Measurements from ENCODE around the gene DIDO1. TPM values are rescaled to one million over a fixed set of nuclear protein-coding genes. Genes with fewer than 3 reads are reported as not detected.

Gene DIDO1
- total and polyA plus RNA-seq, 2 of the 13 experiments (the other 11 are each of a cell fraction or from before 2014, with no cell fraction given), result 75.0 to 75.1 TPM

DNA sequence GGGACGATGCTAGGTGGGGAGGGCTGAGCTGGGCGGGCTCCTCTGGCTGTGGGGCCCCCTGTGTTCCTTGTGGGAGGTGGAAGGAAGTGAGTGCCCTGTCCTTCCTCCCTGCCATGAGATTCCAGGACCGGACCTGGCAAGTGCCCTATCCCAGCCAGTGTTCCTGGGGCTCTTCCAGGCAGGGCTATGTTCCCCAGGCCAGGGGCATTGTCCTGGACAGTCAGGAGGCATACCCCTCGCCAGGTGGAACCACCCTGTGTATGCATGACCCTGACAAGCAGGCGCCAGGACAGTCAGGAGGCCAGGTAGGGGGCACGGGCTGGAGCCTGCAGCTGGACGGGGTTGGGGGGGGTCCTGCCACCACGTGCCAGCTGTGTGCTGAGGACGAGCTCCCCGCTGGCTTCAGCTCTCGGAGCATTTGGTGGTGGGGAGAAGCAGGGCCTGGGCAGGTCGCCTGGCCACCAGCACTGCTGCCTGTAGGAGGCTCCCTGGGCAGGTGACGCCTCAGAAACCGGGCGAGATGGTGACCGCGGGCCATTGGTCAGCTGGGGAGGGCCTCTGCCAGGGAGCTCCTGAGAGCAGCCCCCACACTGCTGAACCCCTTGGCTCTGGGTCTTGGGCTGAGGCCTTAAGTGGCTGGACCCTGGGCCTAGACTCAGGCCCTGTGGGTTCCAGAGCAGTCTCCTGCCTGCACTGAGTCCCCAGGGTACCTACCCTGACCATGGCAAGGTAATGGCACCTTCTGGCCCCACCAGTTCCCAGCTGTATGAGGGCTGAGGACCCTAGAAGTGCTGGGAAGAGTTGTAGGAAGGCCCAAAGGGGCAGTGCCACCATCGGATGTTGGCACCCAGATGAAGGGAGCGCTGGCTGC lies 26.9 kb upstream of the DIDO1 start (continued):
- TF ChIP-seq, protein P1, sequence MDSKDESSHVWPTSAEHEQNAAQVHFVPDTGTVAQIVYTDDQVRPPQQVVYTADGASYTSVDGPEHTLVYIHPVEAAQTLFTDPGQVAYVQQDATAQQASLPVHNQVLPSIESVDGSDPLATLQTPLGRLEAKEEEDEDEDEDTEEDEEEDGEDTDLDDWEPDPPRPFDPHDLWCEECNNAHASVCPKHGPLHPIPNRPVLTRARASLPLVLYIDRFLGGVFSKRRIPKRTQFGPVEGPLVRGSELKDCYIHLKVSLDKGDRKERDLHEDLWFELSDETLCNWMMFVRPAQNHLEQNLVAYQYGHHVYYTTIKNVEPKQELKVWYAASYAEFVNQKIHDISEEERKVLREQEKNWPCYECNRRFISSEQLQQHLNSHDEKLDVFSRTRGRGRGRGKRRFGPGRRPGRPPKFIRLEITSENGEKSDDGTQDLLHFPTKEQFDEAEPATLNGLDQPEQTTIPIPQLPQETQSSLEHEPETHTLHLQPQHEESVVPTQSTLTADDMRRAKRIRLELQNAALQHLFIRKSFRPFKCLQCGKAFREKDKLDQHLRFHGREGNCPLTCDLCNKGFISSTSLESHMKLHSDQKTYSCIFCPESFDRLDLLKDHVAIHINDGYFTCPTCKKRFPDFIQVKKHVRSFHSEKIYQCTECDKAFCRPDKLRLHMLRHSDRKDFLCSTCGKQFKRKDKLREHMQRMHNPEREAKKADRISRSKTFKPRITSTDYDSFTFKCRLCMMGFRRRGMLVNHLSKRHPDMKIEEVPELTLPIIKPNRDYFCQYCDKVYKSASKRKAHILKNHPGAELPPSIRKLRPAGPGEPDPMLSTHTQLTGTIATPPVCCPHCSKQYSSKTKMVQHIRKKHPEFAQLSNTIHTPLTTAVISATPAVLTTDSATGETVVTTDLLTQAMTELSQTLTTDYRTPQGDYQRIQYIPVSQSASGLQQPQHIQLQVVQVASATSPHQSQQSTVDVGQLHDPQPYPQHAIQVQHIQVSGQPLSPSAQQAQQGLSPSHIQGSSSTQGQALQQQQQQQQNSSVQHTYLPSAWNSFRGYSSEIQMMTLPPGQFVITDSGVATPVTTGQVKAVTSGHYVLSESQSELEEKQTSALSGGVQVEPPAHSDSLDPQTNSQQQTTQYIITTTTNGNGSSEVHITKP (CRISPR knock-in tag; IDR thresholded peaks at IDR 0.05; ENCODE audit: low read depth), result no peak; the same call in 1 of the 2 replicates
- TF ChIP-seq ZNF788 (CRISPR knock-in tag; IDR thresholded peaks at IDR 0.05; ENCODE audit: borderline replicate concordance), result peak; percentile 34
- TF ChIP-seq MYC (CRISPR knock-in tag; IDR thresholded peaks at IDR 0.05; ENCODE audit: borderline replicate concordance), result peak; percentile 64; the same call in 1 of the 2 replicates
- TF ChIP-seq, protein P2, sequence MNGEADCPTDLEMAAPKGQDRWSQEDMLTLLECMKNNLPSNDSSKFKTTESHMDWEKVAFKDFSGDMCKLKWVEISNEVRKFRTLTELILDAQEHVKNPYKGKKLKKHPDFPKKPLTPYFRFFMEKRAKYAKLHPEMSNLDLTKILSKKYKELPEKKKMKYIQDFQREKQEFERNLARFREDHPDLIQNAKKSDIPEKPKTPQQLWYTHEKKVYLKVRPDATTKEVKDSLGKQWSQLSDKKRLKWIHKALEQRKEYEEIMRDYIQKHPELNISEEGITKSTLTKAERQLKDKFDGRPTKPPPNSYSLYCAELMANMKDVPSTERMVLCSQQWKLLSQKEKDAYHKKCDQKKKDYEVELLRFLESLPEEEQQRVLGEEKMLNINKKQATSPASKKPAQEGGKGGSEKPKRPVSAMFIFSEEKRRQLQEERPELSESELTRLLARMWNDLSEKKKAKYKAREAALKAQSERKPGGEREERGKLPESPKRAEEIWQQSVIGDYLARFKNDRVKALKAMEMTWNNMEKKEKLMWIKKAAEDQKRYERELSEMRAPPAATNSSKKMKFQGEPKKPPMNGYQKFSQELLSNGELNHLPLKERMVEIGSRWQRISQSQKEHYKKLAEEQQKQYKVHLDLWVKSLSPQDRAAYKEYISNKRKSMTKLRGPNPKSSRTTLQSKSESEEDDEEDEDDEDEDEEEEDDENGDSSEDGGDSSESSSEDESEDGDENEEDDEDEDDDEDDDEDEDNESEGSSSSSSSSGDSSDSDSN (CRISPR knock-in tag; IDR thresholded peaks at IDR 0.05), result no peak; the same call in 1 of the 2 replicates
- TF ChIP-seq, protein P3, sequence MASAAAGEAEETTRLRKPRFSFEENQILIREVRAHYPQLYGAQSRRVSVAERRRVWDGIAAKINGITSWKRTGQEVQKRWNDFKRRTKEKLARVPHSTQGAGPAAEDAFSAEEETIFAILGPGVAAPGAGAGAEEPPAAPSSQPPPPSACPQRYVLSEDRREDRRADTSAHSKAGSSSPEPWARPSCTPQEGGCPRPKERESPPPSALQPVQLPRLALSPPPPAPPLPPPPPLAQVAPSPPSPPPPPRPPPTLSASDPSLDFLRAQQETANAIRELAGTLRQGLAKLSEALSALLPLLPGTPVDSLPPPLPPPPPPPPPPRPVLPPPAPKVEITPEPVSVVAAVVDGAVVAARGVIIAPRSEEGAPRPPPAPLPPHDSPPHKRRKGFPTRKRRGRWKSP (CRISPR knock-in tag; IDR thresholded peaks at IDR 0.05), result no peak
- 0 out of 2 replicates have a peak, but pooled peaks have one; percentile 56 for TF ChIP-seq ZNF678 (CRISPR knock-in tag; IDR thresholded peaks at IDR 0.05)
- TF ChIP-seq NR2F2 (IDR thresholded peaks at IDR 0.05; ENCODE audit: borderline replicate concordance, low read depth), result no peak; the same call in 1 of the 2 replicates
- TF ChIP-seq ZFP36L2 (CRISPR knock-in tag; IDR thresholded peaks at IDR 0.05), result no peak; the same call in 1 of the 2 replicates
- no peak; the same call in 1 of the 2 replicates for TF ChIP-seq SP5 (CRISPR knock-in tag; IDR thresholded peaks at IDR 0.05; ENCODE audit: borderline replicate concordance, low read depth)
- no peak for TF ChIP-seq NCOA5 (CRISPR knock-in tag; IDR thresholded peaks at IDR 0.05)
- no peak for TF ChIP-seq NR2F6 (IDR thresholded peaks at IDR 0.05)
- peak; percentile 8; the same call in 1 of the 2 replicates for TF ChIP-seq NR2F6 (CRISPR knock-in tag; IDR thresholded peaks at IDR 0.05)
- no peak for TF ChIP-seq ZFP41 (CRISPR knock-in tag; IDR thresholded peaks at IDR 0.05; ENCODE audit: borderline replicate concordance)
- TF ChIP-seq ZFP36 (IDR thresholded peaks at IDR 0.05; ENCODE audit: borderline replicate concordance, low read depth, low read length, partially characterized antibody), result no peak
- TF ChIP-seq, protein P4, sequence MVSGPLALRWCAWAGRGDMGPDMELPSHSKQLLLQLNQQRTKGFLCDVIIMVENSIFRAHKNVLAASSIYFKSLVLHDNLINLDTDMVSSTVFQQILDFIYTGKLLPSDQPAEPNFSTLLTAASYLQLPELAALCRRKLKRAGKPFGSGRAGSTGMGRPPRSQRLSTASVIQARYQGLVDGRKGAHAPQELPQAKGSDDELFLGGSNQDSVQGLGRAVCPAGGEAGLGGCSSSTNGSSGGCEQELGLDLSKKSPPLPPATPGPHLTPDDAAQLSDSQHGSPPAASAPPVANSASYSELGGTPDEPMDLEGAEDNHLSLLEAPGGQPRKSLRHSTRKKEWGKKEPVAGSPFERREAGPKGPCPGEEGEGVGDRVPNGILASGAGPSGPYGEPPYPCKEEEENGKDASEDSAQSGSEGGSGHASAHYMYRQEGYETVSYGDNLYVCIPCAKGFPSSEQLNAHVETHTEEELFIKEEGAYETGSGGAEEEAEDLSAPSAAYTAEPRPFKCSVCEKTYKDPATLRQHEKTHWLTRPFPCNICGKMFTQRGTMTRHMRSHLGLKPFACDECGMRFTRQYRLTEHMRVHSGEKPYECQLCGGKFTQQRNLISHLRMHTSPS (CRISPR knock-in tag; IDR thresholded peaks at IDR 0.05; ENCODE audit: low read depth), result peak; percentile 84; the same call in 1 of the 2 replicates
- TF ChIP-seq, protein P5, sequence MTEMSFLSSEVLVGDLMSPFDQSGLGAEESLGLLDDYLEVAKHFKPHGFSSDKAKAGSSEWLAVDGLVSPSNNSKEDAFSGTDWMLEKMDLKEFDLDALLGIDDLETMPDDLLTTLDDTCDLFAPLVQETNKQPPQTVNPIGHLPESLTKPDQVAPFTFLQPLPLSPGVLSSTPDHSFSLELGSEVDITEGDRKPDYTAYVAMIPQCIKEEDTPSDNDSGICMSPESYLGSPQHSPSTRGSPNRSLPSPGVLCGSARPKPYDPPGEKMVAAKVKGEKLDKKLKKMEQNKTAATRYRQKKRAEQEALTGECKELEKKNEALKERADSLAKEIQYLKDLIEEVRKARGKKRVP (CRISPR knock-in tag; IDR thresholded peaks at IDR 0.05), result no peak
- TF ChIP-seq NFE2L1 (CRISPR knock-in tag; IDR thresholded peaks at IDR 0.05; ENCODE audit: borderline replicate concordance), result no peak; the same call in 1 of the 2 replicates

Measured in HepG2 (cell line).